Measurements from ENCODE around the gene MSANTD1. TPM values are rescaled to one million over a fixed set of nuclear protein-coding genes. Genes with fewer than 3 reads are reported as not detected.

The MSANTD1 gene
- 0.56 and 0.58 TPM in 2 replicates for total RNA-seq

GRCh38 chr4:3248811-3249661 is at the start of gene MSANTD1:
Gene MSANTD1, plus strand, starts transcription at chr4:3249159. Its CDS starts 64 bp downstream, at chr4:3249223.

DNA sequence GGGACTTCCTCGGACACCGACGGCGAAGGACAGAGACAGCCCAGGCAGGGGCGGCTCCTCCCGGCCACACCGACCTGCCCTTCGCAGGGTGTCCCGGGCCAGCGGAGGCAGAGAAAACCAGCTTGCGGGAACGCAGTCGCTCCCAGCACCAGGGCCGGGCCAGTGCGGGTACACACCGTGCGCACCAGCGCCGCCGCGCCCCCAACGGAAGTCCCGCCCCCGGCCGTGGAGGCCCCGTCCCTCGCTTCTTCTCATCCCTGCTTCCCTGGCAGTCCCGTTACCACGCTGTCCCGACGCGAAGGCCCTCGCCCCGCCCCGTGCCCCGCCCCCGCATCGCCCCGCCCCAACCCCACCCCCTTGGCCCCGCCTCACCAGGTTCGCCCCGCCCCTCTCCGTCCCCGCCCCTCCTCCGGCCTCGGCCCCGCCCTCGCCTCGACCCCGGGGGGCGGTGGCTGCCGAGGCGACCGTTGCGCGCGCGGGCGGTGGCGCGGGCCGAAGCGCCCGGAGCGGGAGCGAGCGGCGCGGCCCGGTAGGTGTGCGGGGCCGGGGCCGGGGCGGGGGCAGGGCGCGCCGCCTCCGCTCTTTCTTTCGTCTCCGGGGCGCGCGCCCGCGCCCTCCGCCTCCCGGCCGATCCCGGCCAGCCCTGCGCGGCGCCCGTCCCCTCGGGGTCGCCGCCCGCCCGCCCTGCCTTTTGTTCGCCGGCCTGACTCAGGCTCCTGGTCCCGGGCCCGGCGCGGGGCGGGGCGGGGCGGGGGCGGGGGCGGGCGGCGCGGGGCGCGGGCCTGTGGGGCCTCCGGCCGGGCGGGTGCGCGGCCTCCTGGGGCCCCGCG is 43.8 kb downstream of the MSANTD1 start, which contains the start of gene RGS12:
TSS of gene RGS12 (plus strand) at position 451 of the 830 bp plus-strand sequence. CDS start 23,150 bp downstream, outside the sequence.

Other genes with a start within 250 kb of the MSANTD1 start
- not detected in 2 replicates for gene HTT-AS, start 174.6 kb upstream of the MSANTD1 start, total RNA-seq
- gene HTT, start 174.5 kb upstream of the MSANTD1 start, total RNA-seq: 35.9 and 42.3 TPM in 2 replicates
- 10.2 and 11.0 TPM in 2 replicates for gene RGS12, start 43.9 kb downstream of the MSANTD1 start, total RNA-seq
- gene HGFAC, start 192.8 kb downstream of the MSANTD1 start, total RNA-seq: not detected in 2 replicates
- under 0.01 TPM in 2 replicates for gene DOK7, start 214.1 kb downstream of the MSANTD1 start, total RNA-seq

Measured in regular cardiac myocyte (primary cell).